Progenitor cell of endocrine pancreas (in vitro differentiated cells): ENCODE results near the gene NELFB. TPM values are rescaled to one million over a fixed set of nuclear protein-coding genes. Genes with fewer than 3 reads are reported as not detected.
A peak's percentile ranks its signal among the peaks of the same experiment; 100 is the strongest.

Experiments
- DNase-seq: peaks from one replicate; pipeline ENCODE4 v3.0.0; 2021; ENCODE audit warnings: low spot score; ENCODE audit not compliant: unreplicated experiment
- H3K27ac Mint-ChIP-seq: 2 replicates; pipeline ENCODE4 v1.8.0; 2021; ENCODE audit warnings: mild to moderate bottlenecking, moderate library complexity, mixed read lengths
- H3K27me3 Mint-ChIP-seq: 2 replicates; pipeline ENCODE4 v1.8.0; 2021; ENCODE audit warnings: mixed read lengths
- H3K36me3 Mint-ChIP-seq: 2 replicates; pipeline ENCODE4 v1.8.0; 2022; ENCODE audit warnings: mixed read lengths; ENCODE audit not compliant: insufficient read depth
- H3K4me1 Mint-ChIP-seq: 2 replicates; pipeline ENCODE4 v1.8.0; 2021; ENCODE audit warnings: low read depth, mixed read lengths
- H3K4me3 Mint-ChIP-seq: 2 replicates; pipeline ENCODE4 v1.8.0; 2021; ENCODE audit warnings: low read depth, mild to moderate bottlenecking, moderate library complexity, mixed read lengths
- H3K9me3 Mint-ChIP-seq: 2 replicates; pipeline ENCODE4 v1.8.0; 2021; ENCODE audit warnings: low read depth, mixed read lengths
- total RNA-seq: library from RNA; stranded (reverse); gene quantifications from 2 replicates; pipeline ENCODE4 v1.2.1, GENCODE V29; 2021
- TF ChIP-seq, protein P1 (sequence below): fragments of 200-600 bp; sonication (generic); IDR thresholded peaks from one replicate; pipeline ENCODE4 v1.5.0; 2021; ENCODE audit warnings: antibody characterized with exemption, mild to moderate bottlenecking; ENCODE audit not compliant: unreplicated experiment

Gene NELFB
- total RNA-seq, 1 donor from 2014 or later = 62.3 TPM

DNA sequence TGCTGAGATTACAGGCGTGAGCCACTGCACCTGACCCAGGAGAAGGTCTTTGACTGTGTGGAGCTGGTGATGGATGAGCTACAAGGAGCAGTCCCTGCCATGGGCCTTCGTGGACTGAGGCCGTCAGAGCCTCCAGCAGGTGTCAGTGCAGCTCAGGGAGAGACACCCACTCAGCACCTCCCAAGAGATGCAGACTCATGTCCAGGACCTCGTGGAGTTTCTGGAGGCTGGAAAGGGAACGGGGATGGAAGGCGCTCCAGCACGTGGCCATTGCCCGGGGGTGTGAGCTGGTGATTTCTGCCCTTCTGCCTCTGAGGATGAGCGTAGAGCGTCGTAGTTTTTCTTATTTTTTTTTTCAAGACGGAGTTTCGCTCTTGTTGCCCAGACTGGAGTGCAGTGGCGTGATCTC is 31.9 kb downstream of the NELFB start:
- Mint-ChIP-seq H3K4me1 (peaks cover 7% of the 10 kb centered on the region), H3K9me3 (peaks cover 4% of the 10 kb centered on the region), H3K4me3 (no peak overlapping the region), H3K36me3 (peaks cover 6% of the 10 kb centered on the region), H3K27me3 (peaks cover 3% of the 10 kb centered on the region), H3K27ac (no peak overlapping the region)
- TF ChIP-seq, protein P1, sequence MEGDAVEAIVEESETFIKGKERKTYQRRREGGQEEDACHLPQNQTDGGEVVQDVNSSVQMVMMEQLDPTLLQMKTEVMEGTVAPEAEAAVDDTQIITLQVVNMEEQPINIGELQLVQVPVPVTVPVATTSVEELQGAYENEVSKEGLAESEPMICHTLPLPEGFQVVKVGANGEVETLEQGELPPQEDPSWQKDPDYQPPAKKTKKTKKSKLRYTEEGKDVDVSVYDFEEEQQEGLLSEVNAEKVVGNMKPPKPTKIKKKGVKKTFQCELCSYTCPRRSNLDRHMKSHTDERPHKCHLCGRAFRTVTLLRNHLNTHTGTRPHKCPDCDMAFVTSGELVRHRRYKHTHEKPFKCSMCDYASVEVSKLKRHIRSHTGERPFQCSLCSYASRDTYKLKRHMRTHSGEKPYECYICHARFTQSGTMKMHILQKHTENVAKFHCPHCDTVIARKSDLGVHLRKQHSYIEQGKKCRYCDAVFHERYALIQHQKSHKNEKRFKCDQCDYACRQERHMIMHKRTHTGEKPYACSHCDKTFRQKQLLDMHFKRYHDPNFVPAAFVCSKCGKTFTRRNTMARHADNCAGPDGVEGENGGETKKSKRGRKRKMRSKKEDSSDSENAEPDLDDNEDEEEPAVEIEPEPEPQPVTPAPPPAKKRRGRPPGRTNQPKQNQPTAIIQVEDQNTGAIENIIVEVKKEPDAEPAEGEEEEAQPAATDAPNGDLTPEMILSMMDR = peak; percentile 52
- DNase-seq = no peak

DNA sequence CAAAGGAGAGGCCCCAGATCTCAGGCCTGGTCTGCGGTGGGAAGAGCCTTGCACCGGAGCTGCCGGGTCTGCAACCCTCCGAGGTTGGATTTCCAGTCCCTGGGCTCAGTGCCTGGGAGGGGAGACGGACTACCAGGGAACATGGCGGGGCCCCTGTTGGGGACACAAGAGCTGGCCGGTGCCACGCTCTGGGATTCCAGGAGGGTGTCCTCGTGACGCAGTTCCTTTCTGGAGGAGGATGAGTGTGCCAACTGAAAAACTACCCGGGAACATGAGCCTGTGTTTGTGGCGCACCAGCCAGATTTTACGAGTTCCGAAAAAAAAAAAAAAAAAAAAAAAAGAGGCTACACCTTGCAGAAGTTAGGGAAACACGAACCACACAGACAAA is 38.0 kb downstream of the NELFB start:
- DNase-seq = no peak
- H3K4me3 Mint-ChIP-seq = no peak overlapping the region

DNA sequence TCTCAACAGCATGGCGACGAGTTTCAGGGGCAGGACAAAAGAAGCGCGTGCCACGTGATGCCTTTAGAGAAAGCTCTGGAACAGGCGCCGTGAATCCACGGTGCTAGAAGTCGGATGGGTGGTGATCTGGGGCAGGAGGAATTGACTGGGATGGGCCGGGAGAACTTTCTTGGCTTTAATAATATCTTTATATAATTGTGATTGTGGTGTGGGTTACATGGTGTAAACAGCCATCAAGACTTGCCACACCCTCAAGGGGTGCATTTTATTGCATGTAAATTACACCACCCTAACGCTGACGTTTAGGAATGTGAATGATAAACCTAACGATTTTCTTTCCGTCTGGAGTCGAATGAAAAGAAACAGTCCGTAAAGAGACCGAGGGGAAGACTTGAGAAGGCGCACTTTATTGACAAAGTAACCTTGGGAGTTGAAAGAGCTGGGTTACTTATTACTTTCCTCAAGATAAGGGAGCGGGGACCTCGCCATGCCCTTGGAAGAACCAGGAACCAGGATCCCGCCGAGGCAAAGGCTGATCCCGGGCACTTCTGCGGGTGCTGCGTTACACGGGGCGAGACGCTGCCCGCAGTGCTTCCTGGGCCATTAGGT is 38.5 kb downstream of the NELFB start:
- no peaks in the 10 kb centered on the region for H3K9me3 Mint-ChIP-seq
- peak; percentile 58 for DNase-seq
- peaks cover 3% of the 10 kb centered on the region for H3K27me3 Mint-ChIP-seq
- H3K36me3 Mint-ChIP-seq = no peaks in the 10 kb centered on the region
- H3K4me1 Mint-ChIP-seq = peaks cover 27% of the 10 kb centered on the region
- peak overlapping the region; percentile 53 for H3K4me3 Mint-ChIP-seq
- peak overlapping the region; percentile 96 for H3K27ac Mint-ChIP-seq
- TF ChIP-seq, protein P1 = no peak

More for the DNA sequence above, 38.0 kb downstream of the NELFB start:
- Mint-ChIP-seq H3K36me3 (no peaks in the 10 kb centered on the region), H3K4me1 (peaks cover 22% of the 10 kb centered on the region), H3K9me3 (no peaks in the 10 kb centered on the region), H3K27ac (peak overlapping the region; percentile 96), H3K27me3 (peaks cover 3% of the 10 kb centered on the region)
- TF ChIP-seq, protein P1 = no peak

DNA sequence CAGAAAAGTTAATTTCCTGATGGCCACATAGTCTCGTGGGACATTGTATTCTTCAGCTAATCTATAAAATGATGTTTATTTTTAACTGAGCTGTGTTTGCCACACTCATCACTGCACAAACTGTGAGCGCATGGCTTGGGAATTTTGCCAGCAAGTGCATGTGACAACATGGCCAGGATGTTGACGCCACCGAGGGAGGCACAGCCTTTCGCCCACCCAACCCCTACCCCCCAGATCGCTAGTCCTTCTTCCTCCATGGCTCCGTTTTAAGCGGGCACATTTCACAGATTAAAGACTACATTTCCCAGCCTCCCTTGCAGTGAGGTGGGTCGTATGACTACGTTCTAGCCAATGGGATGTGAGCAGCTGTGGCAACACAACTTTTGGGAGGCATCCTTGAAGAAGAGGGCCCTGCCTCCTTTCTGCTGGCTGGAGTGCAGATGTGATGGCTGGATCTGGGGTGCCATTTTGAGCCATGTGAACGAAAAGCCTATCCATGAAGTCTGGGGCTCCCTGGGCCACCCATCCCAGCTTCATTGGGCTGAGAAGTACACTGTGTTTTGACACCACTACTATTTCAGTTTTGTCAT is 39.1 kb downstream of the NELFB start:
- Mint-ChIP-seq H3K36me3 (no peaks in the 10 kb centered on the region), H3K9me3 (no peaks in the 10 kb centered on the region), H3K27ac (peak overlapping the region; percentile 96), H3K27me3 (peaks cover 3% of the 10 kb centered on the region), H3K4me1 (peaks cover 31% of the 10 kb centered on the region), H3K4me3 (peak overlapping the region; percentile 53)
- DNase-seq = no peak
- TF ChIP-seq, protein P1 = no peak

DNA sequence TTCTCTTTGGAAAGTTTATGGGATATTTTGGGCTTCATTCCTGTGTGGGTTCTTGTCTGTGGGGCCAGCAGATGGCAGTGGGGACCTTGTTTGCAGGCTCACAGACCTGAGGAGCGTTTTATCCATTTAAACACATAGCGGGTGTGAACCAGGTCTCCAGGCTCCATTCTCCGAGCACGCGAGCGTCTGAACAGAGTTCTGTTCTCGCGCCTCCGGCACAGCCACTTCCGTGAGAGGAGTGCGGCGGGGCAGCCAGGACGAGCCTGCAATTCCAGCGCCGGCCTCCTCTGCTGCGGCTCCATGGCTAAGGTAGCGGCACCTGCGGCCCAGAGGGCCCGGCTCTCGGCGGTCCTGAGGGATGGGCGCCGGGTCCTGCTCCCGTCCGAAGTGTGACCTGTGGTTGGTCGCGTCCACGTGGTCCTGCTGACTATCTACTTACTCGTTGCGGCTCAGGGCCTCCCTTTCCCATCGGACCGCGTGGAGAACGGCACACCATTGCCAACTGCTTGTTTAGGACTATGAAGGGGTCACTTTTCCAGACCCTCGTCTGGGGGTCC is 39.6 kb downstream of the NELFB start:
- TF ChIP-seq, protein P1 = peak; percentile 10
- H3K4me3 Mint-ChIP-seq = peak overlapping the region; percentile 53
- H3K27me3 Mint-ChIP-seq = peaks cover 3% of the 10 kb centered on the region
- no peak for DNase-seq
- peak overlapping the region; percentile 96 for H3K27ac Mint-ChIP-seq
- H3K9me3 Mint-ChIP-seq = no peaks in the 10 kb centered on the region
- peaks cover 35% of the 10 kb centered on the region for H3K4me1 Mint-ChIP-seq
- H3K36me3 Mint-ChIP-seq = no peaks in the 10 kb centered on the region
